Astrocyte (in vitro differentiated cells and primary cell): ENCODE results near the gene RPS6KA1.

Source experiments
- EZH2 ChIP-seq: IDR thresholded peaks from 2 replicates; pipeline ENCODE4 v1.6.1; 2012; ENCODE audit warnings: mild to moderate bottlenecking, low read length, inconsistent platforms; ENCODE audit not compliant: insufficient read depth
- TF ChIP-seq, protein P1 (sequence below): IDR thresholded peaks from 2 replicates; pipeline ENCODE4 v1.5.1; 2011; ENCODE audit warnings: low read depth, mild to moderate bottlenecking, inconsistent platforms, low read length, moderate library complexity; ENCODE audit not compliant: insufficient read depth

DNA sequence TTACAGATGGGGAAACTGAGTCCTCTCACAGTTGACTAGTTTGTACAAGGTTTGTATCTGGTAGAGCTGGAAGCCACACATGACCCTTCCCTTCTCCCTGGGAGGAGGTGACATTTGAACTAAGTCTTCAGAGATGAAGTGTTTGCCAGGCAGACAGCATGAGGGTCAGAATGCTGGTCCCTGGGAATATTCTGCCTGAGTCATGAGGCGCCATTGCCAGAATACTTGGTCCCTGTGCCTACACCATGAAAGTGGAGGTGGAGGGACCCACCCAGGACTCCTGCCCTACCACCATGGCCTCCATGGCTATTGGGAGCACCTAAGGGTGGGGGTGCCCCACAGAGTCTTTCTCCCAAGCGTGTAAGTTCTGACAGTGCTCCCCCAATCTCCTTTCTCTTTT is 7.0 kb downstream of the RPS6KA1 start:
- TF ChIP-seq, protein P1, sequence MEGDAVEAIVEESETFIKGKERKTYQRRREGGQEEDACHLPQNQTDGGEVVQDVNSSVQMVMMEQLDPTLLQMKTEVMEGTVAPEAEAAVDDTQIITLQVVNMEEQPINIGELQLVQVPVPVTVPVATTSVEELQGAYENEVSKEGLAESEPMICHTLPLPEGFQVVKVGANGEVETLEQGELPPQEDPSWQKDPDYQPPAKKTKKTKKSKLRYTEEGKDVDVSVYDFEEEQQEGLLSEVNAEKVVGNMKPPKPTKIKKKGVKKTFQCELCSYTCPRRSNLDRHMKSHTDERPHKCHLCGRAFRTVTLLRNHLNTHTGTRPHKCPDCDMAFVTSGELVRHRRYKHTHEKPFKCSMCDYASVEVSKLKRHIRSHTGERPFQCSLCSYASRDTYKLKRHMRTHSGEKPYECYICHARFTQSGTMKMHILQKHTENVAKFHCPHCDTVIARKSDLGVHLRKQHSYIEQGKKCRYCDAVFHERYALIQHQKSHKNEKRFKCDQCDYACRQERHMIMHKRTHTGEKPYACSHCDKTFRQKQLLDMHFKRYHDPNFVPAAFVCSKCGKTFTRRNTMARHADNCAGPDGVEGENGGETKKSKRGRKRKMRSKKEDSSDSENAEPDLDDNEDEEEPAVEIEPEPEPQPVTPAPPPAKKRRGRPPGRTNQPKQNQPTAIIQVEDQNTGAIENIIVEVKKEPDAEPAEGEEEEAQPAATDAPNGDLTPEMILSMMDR, result no peak
- no peak for TF ChIP-seq EZH2
